Muscle of back (tissue), 11 donors: ENCODE results near the gene IFI27L2. TPM values are rescaled to one million over a fixed set of nuclear protein-coding genes. Genes with fewer than 3 reads are reported as not detected.
"Not testable (repeated sequence)": the region's sequence is repeated elsewhere in the genome, so short reads cannot be mapped to it uniquely, and the experiment has no call there.

Source experiments
- DNase-seq, 3 donors: peaks; one replicate each; pipeline versions ENCODE4 v3.0.0 to v3.0.0-alpha.2; 2013
- polyA plus RNA-seq, 10 donors: library from polyadenylated mRNA; unstranded; fragments of 120-200 nt; gene quantifications; one replicate each; pipeline ENCODE4 v1.2.1, GENCODE V29; 2013; ENCODE audit not compliant: insufficient read length in 10 of 10

The IFI27L2 gene
- polyA plus RNA-seq, 10 donors = 11.0 to 21.9 (median 15.0) TPM

GRCh38 chr14:94157197-94157596 lies 27.8 kb upstream of the IFI27L2 start:
- no peak for DNase-seq

GRCh38 chr14:94156143-94156542 lies 26.7 kb upstream of the IFI27L2 start:
- not testable (repeated sequence) for DNase-seq

- no peak for DNase-seq
These were observed 24.4 kb upstream of the IFI27L2 start for GRCh38 chr14:94153750-94154342.

- DNase-seq = no peak
These were observed 23.3 kb upstream of the IFI27L2 start for GRCh38 chr14:94152676-94153075.

GRCh38 chr14:94145902-94146527 lies 16.6 kb upstream of the IFI27L2 start:
- no peak for DNase-seq

- no peak for DNase-seq
These were observed 15.4 kb upstream of the IFI27L2 start for GRCh38 chr14:94144765-94145164.

- no peak for DNase-seq
These were observed 14.3 kb upstream of the IFI27L2 start for GRCh38 chr14:94143711-94144110.

- DNase-seq = no peak
These were observed 13.8 kb upstream of the IFI27L2 start for GRCh38 chr14:94143239-94143638.

- no peak for DNase-seq
These were observed 13.4 kb upstream of the IFI27L2 start for GRCh38 chr14:94142836-94143235.

GRCh38 chr14:94142247-94142646 lies 12.8 kb upstream of the IFI27L2 start:
- no peak for DNase-seq

GRCh38 chr14:94139421-94139820 lies 10.0 kb upstream of the IFI27L2 start:
- DNase-seq = no peak

GRCh38 chr14:94139006-94139405 lies 9.6 kb upstream of the IFI27L2 start:
- DNase-seq = no peak

GRCh38 chr14:94138251-94138650 lies 8.8 kb upstream of the IFI27L2 start:
- no peak for DNase-seq

- peak; percentile 77 to 87 (median 84) for DNase-seq
These were observed 7.3 kb upstream of the IFI27L2 start for GRCh38 chr14:94136575-94137331.

- DNase-seq = no peak
These were observed 6.1 kb upstream of the IFI27L2 start for GRCh38 chr14:94135476-94135875.

- peak; percentile 52 to 67 (median 59) for DNase-seq
These were observed 3.0 kb upstream of the IFI27L2 start for GRCh38 chr14:94132285-94132887.

- peak; percentile 27 to 70 (median 35) for DNase-seq
These were observed 482 bp upstream of the IFI27L2 start for GRCh38 chr14:94129758-94130414.

- DNase-seq = no peak
These were observed 1.1 kb downstream of the IFI27L2 start for GRCh38 chr14:94128216-94128839.

- DNase-seq = no peak
These were observed 2.1 kb downstream of the IFI27L2 start for GRCh38 chr14:94127330-94127729.

GRCh38 chr14:94126800-94127199 lies 2.6 kb downstream of the IFI27L2 start:
- no peak for DNase-seq

GRCh38 chr14:94126419-94126677 lies 3.1 kb downstream of the IFI27L2 start:
- no peak for DNase-seq
